Liver (tissue), 3 donors: ENCODE data around the gene PRIM2.
"Not testable (repeated sequence)": the region's sequence is repeated elsewhere in the genome, so short reads cannot be mapped to it uniquely, and the experiment has no call there.

ENCODE experiments used
- FOXA1 ChIP-seq: IDR thresholded peaks from 2 replicates; pipeline ENCODE4 v1.6.1; 2016; ENCODE audit warnings: antibody characterized with exemption
- GABPA ChIP-seq, 2 donors: IDR thresholded peaks in 1 of 2; conservative IDR thresholded peaks in 1 of 2; 2 replicates each; pipeline ENCODE4 v1.6.1; 2016; ENCODE audit warnings: antibody characterized with exemption in 2 of 2, mild to moderate bottlenecking in 1 of 2, moderate library complexity in 1 of 2
- HNF4G ChIP-seq: IDR thresholded peaks from 2 replicates; pipeline ENCODE4 v1.6.1; 2016; ENCODE audit warnings: antibody characterized with exemption
- JUND ChIP-seq, 2 donors: IDR thresholded peaks; 2 replicates each; pipeline ENCODE4 v1.6.1; 2016; ENCODE audit warnings: antibody characterized with exemption in 2 of 2
- RAD21 ChIP-seq, 2 donors: IDR thresholded peaks; 2 replicates each; pipeline ENCODE4 v1.6.1; 2016; ENCODE audit warnings: antibody characterized with exemption in 2 of 2, mild to moderate bottlenecking in 2 of 2
- SP1 ChIP-seq: IDR thresholded peaks from 2 replicates; pipeline ENCODE4 v1.6.1; 2018; ENCODE audit warnings: antibody characterized with exemption, mild to moderate bottlenecking
- TAF1 ChIP-seq: conservative IDR thresholded peaks from 2 replicates; pipeline ENCODE4 v1.6.1; 2016; ENCODE audit warnings: antibody characterized with exemption, mild to moderate bottlenecking
- YY1 ChIP-seq: IDR thresholded peaks from 2 replicates; pipeline ENCODE4 v1.6.1; 2016; ENCODE audit warnings: antibody characterized with exemption, mild to moderate bottlenecking
- TF ChIP-seq, protein P1 (sequence below): fragments of 150-350 bp; IDR thresholded peaks from 2 replicates; pipeline ENCODE4 v1.5.1; 2017; ENCODE audit warnings: improper control_type of control experiment, low read depth, low read length; ENCODE audit not compliant: missing input control
- TF ChIP-seq, protein P2 (sequence below): IDR thresholded peaks from 2 replicates; pipeline ENCODE4 v1.6.1; 2016; ENCODE audit warnings: antibody characterized with exemption
- TF ChIP-seq, protein P3 (sequence below): IDR thresholded peaks from 2 replicates; pipeline ENCODE4 v1.6.1; 2016; ENCODE audit warnings: antibody characterized with exemption, mild to moderate bottlenecking
- TF ChIP-seq, protein P4 (sequence below): IDR thresholded peaks from 2 replicates; pipeline ENCODE4 v1.6.1; 2016; ENCODE audit warnings: antibody characterized with exemption
- TF ChIP-seq, protein P5 (sequence below): IDR thresholded peaks from 2 replicates; pipeline ENCODE4 v1.6.1; 2016; ENCODE audit warnings: antibody characterized with exemption
- donor health status: healthy.
- donor health status: healthy.

DNA sequence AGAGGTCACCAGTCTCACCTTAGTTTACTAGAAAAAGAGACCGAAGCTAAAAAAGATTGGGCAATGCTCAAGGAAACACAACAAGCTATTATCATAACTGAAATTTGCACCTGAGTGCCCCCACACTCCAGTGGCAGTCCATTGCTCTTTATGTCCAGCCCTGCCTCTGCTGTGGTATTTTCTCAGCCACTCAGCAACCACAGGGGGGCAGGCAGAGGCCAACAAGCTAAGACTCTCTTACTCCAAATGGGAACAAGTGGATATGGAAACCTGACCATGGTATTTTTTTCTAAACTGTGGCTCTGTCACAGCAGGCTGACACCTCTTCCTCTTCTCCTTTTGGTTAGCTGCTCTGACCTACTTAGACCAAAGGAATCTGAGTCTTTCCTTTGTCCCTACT, 355.9 kb downstream of the PRIM2 start:
- TF ChIP-seq, protein P1, sequence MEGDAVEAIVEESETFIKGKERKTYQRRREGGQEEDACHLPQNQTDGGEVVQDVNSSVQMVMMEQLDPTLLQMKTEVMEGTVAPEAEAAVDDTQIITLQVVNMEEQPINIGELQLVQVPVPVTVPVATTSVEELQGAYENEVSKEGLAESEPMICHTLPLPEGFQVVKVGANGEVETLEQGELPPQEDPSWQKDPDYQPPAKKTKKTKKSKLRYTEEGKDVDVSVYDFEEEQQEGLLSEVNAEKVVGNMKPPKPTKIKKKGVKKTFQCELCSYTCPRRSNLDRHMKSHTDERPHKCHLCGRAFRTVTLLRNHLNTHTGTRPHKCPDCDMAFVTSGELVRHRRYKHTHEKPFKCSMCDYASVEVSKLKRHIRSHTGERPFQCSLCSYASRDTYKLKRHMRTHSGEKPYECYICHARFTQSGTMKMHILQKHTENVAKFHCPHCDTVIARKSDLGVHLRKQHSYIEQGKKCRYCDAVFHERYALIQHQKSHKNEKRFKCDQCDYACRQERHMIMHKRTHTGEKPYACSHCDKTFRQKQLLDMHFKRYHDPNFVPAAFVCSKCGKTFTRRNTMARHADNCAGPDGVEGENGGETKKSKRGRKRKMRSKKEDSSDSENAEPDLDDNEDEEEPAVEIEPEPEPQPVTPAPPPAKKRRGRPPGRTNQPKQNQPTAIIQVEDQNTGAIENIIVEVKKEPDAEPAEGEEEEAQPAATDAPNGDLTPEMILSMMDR, result not testable (repeated sequence)
- TF ChIP-seq RAD21 (IDR thresholded peaks at IDR 0.05); YY1; FOXA1; HNF4G; JUND (IDR thresholded peaks at IDR 0.05); TAF1; SP1; GABPA (IDR thresholded peaks at IDR 0.05 in 1 of 2, conservative IDR thresholded peaks at IDR 0.05 in 1 of 2): not testable (repeated sequence)
- TF ChIP-seq, protein P2, sequence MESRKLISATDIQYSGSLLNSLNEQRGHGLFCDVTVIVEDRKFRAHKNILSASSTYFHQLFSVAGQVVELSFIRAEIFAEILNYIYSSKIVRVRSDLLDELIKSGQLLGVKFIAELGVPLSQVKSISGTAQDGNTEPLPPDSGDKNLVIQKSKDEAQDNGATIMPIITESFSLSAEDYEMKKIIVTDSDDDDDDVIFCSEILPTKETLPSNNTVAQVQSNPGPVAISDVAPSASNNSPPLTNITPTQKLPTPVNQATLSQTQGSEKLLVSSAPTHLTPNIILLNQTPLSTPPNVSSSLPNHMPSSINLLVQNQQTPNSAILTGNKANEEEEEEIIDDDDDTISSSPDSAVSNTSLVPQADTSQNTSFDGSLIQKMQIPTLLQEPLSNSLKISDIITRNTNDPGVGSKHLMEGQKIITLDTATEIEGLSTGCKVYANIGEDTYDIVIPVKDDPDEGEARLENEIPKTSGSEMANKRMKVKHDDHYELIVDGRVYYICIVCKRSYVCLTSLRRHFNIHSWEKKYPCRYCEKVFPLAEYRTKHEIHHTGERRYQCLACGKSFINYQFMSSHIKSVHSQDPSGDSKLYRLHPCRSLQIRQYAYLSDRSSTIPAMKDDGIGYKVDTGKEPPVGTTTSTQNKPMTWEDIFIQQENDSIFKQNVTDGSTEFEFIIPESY, result not testable (repeated sequence)
- TF ChIP-seq, protein P3, sequence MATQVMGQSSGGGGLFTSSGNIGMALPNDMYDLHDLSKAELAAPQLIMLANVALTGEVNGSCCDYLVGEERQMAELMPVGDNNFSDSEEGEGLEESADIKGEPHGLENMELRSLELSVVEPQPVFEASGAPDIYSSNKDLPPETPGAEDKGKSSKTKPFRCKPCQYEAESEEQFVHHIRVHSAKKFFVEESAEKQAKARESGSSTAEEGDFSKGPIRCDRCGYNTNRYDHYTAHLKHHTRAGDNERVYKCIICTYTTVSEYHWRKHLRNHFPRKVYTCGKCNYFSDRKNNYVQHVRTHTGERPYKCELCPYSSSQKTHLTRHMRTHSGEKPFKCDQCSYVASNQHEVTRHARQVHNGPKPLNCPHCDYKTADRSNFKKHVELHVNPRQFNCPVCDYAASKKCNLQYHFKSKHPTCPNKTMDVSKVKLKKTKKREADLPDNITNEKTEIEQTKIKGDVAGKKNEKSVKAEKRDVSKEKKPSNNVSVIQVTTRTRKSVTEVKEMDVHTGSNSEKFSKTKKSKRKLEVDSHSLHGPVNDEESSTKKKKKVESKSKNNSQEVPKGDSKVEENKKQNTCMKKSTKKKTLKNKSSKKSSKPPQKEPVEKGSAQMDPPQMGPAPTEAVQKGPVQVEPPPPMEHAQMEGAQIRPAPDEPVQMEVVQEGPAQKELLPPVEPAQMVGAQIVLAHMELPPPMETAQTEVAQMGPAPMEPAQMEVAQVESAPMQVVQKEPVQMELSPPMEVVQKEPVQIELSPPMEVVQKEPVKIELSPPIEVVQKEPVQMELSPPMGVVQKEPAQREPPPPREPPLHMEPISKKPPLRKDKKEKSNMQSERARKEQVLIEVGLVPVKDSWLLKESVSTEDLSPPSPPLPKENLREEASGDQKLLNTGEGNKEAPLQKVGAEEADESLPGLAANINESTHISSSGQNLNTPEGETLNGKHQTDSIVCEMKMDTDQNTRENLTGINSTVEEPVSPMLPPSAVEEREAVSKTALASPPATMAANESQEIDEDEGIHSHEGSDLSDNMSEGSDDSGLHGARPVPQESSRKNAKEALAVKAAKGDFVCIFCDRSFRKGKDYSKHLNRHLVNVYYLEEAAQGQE, result not testable (repeated sequence)
- TF ChIP-seq, protein P4, sequence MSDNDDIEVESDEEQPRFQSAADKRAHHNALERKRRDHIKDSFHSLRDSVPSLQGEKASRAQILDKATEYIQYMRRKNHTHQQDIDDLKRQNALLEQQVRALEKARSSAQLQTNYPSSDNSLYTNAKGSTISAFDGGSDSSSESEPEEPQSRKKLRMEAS, result not testable (repeated sequence)
- TF ChIP-seq, protein P5, sequence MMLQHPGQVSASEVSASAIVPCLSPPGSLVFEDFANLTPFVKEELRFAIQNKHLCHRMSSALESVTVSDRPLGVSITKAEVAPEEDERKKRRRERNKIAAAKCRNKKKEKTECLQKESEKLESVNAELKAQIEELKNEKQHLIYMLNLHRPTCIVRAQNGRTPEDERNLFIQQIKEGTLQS, result not testable (repeated sequence)
